Measurements from ENCODE around the gene PRSS56. TPM values are rescaled to one million over a fixed set of nuclear protein-coding genes. Genes with fewer than 3 reads are reported as not detected.
A peak's percentile ranks its signal among the peaks of the same experiment; 100 is the strongest.

PRSS56 gene
- total and polyA plus RNA-seq, 4 donors = not detected

DNA sequence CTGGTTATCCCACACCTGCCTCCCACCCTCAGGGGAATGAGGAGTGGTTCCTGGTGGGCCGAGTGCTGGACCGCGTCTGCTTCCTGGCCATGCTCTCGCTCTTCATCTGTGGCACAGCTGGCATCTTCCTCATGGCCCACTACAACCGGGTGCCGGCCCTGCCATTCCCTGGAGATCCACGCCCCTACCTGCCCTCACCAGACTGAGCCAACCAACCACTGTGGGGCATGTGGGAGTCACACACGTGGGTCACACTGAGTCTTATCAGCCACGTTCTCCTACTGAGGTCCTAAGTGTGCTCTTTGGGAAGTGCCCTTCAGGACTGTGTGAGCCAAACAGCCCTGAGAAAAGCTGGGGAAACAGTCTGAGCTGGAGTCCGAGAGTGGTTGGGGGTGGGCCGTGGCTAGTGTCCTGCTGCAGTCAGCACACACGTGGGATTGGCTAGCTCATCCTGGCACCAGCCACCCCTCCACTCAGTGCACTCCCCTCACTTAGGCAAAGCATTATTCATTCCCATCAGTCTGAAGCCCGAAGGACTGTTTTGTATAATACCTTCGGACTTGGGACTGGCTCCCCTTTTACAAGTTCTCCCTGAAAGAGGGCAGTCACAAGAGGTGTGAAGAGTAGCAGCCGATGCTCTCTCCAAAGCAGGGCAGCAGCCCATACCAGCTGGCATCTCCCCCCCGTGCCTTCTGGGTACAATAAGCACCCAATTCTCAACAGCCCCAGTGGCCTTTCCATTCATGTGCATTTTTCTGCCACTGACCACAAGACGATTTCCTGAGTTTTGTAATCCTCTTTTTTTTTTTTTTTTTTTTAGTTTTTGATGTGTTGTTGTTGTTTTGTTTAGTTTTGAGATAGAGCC is 25.6 kb downstream of the PRSS56 start:
- Histone ChIP-seq H3K9me3 (ENCODE audit: control insufficient read depth, low read length) (no peaks in the 10 kb centered on the region), H3K27ac (ENCODE audit: low read depth in 1 of 2, low read length in 2 of 2) (no peak overlapping the region), H3K4me1 (ENCODE audit: control insufficient read depth in 1 of 2, insufficient read depth in 2 of 2, low read length in 2 of 2) (no peaks in the 10 kb centered on the region), H3K27me3 (ENCODE audit: control insufficient read depth in 1 of 2, insufficient read depth in 2 of 2, low read length in 1 of 2) (no peaks in the 10 kb centered on the region), H3K4me3 (ENCODE audit: low read length in 2 of 2) (no peak overlapping the region), H3K36me3 (ENCODE audit: control insufficient read depth in 1 of 2, insufficient read depth in 2 of 2, low read length in 1 of 2) (no peaks in the 10 kb centered on the region)
- DNase-seq (peak in 1 of 2 donors; percentile 57), ATAC-seq (ENCODE audit: low FRiP score) (no peak)
- intact Hi-C loops (cut with DNase I) = no loop called here
- 91 to 92% methylated on average over 17 of the region's 17 CpGs for WGBS, 2 donors

DNA sequence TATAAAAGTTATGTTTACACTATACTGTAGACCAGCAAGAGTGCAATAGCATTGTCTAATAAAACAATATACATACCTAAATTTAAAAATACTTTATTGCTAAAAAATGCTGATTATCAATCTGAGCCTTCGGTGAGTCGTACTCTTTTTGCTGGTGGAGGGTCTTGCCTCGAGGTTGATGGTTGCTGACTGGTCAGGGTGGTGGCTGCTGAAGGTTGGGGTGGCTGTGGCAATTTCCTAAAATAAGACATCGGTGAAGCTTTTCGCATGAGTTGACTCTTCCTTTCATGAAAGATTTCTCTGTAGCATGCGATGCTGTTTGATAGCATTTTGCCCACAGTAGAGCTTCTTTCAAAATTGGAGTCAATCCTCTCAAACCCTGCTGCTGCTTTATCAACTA is 27.8 kb downstream of the PRSS56 start:
- ATAC-seq (ENCODE audit: low FRiP score) = no peak
- no peak for DNase-seq
- no peak overlapping the region for H3K27ac ChIP-seq (ENCODE audit: low read depth in 1 of 2, low read length in 2 of 2)
- 98% methylated on average over 6 of the region's 6 CpGs for WGBS, 2 donors
- intact Hi-C loops (cut with DNase I) = no loop called here
- H3K36me3 ChIP-seq (ENCODE audit: control insufficient read depth in 1 of 2, insufficient read depth in 2 of 2, low read length in 1 of 2) = no peaks in the 10 kb centered on the region
- H3K27me3 ChIP-seq (ENCODE audit: control insufficient read depth in 1 of 2, insufficient read depth in 2 of 2, low read length in 1 of 2) = no peaks in the 10 kb centered on the region
- H3K9me3 ChIP-seq (ENCODE audit: control insufficient read depth, low read length) = no peaks in the 10 kb centered on the region
- no peaks in the 10 kb centered on the region for H3K4me1 ChIP-seq (ENCODE audit: control insufficient read depth in 1 of 2, insufficient read depth in 2 of 2, low read length in 2 of 2)
- H3K4me3 ChIP-seq (ENCODE audit: low read length in 2 of 2) = no peak overlapping the region

DNA sequence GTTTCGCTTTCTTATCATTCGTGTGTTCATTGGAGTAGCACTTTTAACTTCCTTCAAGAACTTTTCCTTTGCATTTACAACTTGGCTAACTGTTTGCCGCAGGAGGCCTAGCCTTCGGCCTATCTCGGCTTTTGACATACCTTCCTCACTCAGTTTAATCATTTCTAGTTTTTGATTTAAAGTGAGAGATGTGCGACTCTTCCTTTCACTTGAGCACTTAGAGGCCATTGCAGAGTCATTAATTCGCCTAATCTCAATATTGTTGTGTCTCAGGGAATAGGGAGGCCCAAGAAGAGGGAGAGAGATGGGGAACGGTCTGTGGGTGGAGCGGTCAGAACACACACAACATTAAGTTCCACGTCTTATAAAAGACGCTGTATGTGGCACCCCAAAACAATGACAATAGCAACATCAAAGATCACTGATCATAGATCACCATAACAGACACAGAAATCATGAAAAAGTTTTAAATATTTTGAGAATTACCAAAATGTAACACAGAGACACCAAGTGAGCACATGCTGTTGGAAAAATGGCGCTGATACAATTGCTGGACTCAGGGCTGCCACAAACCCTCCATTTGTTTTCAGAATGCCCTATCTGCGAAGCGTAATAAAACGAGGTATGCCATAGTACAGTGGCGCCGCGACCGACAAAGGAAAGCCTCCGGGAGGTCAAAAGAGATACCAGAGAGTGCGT is 29.6 kb downstream of the PRSS56 start:
- no peak for ATAC-seq (ENCODE audit: low FRiP score)
- WGBS, 2 donors = 41% methylated on average over 21 of the region's 21 CpGs
- intact Hi-C loops (cut with DNase I) = no loop called here

DNA sequence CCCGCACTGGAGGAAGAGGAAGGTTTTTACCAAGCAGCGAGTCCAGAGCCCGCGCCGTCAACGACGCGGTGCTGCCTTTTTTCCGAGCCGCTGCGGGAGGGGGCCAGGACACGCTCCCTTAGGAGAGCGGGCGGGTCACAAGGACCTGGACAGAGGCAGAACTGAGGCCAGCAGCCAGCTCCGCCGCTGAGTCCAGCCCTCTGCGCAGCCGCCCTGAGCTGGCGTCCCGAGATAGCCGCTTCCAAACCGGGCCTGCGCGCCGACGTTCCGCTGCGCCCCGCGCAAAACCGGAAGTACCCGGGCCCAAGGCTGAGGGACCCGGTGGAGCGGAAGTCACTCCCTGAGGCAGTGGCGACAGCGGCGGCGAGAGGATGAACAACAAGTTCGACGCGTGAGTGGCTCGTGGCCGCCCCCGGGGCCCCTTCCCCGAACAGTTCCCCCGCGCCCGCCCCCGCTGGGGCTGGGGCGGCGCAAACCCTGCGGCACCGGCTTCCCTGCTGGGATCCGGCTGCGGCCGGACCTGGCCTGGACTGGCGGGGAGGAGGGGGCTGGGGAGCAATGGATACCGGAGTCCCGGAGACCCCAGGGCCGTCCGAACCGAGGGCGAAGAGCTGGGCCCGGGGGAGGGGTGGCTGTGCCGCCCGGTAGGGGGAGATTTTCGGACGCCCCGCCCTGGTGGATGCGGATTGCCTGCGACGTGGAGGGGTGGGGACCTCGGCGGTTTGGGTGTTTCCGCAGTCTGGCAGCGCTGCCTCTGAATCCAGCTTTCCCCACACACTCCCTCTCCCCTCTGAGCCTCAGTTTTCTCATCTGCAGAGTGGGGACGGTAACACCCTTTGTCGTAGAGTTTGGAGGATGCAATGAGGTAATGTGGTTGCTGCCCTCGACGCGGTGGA is 30.4 kb downstream of the PRSS56 start, which contains the start of the genes EIF4E2 and TIGD1:
Gene EIF4E2, plus strand, starts transcription at position 336 of the 896 bp plus-strand sequence. Its CDS starts 36 bp downstream, at position 372.
Gene TIGD1, minus strand, starts transcription at position 204 of the 896 bp plus-strand sequence. CDS start 675 bp downstream, outside the sequence.
- intact Hi-C loops (cut with DNase I) = no loop called here
- ATAC-seq (ENCODE audit: low FRiP score) = peak; percentile 98
- WGBS, 2 donors = 0% methylated on average over 75 to 81 of the region's 81 CpGs
- Histone ChIP-seq H3K9me3 (ENCODE audit: control insufficient read depth, low read length) (no peaks in the 10 kb centered on the region), H3K4me3 (ENCODE audit: low read length in 2 of 2) (peak within 1 kb of the TSS; percentile 73 to 76), H3K4me1 (ENCODE audit: control insufficient read depth in 1 of 2, insufficient read depth in 2 of 2, low read length in 2 of 2) (no peaks in the 10 kb centered on the region), H3K27ac (ENCODE audit: low read depth in 1 of 2, low read length in 2 of 2) (peak within 1 kb of the TSS; percentile 39 to 78), H3K27me3 (ENCODE audit: control insufficient read depth in 1 of 2, insufficient read depth in 2 of 2, low read length in 1 of 2) (no peaks in the 10 kb centered on the region), H3K36me3 (ENCODE audit: control insufficient read depth in 1 of 2, insufficient read depth in 2 of 2, low read length in 1 of 2) (peaks cover 0 to 2% of the 10 kb centered on the region in 2 donors)
- DNase-seq = peak; percentile 96 to 98

More for the DNA sequence above, 29.6 kb downstream of the PRSS56 start:
- Histone ChIP-seq H3K9me3 (ENCODE audit: control insufficient read depth, low read length) (no peaks in the 10 kb centered on the region), H3K36me3 (ENCODE audit: control insufficient read depth in 1 of 2, insufficient read depth in 2 of 2, low read length in 1 of 2) (peaks cover 0 to 2% of the 10 kb centered on the region in 2 donors), H3K4me1 (ENCODE audit: control insufficient read depth in 1 of 2, insufficient read depth in 2 of 2, low read length in 2 of 2) (no peaks in the 10 kb centered on the region), H3K27me3 (ENCODE audit: control insufficient read depth in 1 of 2, insufficient read depth in 2 of 2, low read length in 1 of 2) (no peaks in the 10 kb centered on the region), H3K27ac (ENCODE audit: low read depth in 1 of 2, low read length in 2 of 2) (peak overlapping the region in 1 of 2 donors; percentile 78), H3K4me3 (ENCODE audit: low read length in 2 of 2) (peak overlapping the region; percentile 58 to 76)
- no peak for DNase-seq

DNA sequence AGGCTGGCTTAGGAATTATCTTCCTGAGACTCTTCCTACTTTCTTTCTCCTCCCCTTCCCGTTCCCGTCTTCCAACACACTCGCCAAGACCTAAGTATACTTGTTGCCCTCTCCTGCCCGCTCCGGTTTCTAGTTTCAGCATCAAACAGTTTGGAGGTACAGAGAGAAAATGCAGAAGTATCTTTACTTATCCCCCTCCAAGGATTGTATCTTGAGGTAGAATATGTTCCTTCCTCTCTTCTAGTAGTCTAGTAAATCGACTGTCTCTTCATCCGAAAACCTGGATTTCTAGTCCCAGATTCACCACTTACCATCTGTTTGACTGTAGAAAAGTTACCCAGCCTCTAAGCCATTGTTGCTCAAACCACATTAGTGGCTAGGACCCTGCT is 31.1 kb downstream of the PRSS56 start:
- no peaks in the 10 kb centered on the region for H3K4me1 ChIP-seq (ENCODE audit: control insufficient read depth in 1 of 2, insufficient read depth in 2 of 2, low read length in 2 of 2)
- WGBS, 2 donors = 6 to 7% methylated on average over 7 of the region's 7 CpGs
- H3K27ac ChIP-seq (ENCODE audit: low read depth in 1 of 2, low read length in 2 of 2) = peak overlapping the region in 1 of 2 donors; percentile 76
- peaks cover 0 to 2% of the 10 kb centered on the region in 2 donors for H3K36me3 ChIP-seq (ENCODE audit: control insufficient read depth in 1 of 2, insufficient read depth in 2 of 2, low read length in 1 of 2)
- no peaks in the 10 kb centered on the region for H3K9me3 ChIP-seq (ENCODE audit: control insufficient read depth, low read length)
- intact Hi-C loops (cut with DNase I) = no loop called here
- peak overlapping the region; percentile 73 to 76 for H3K4me3 ChIP-seq (ENCODE audit: low read length in 2 of 2)
- ATAC-seq (ENCODE audit: low FRiP score) = no peak
- no peaks in the 10 kb centered on the region for H3K27me3 ChIP-seq (ENCODE audit: control insufficient read depth in 1 of 2, insufficient read depth in 2 of 2, low read length in 1 of 2)
- no peak for DNase-seq

DNA sequence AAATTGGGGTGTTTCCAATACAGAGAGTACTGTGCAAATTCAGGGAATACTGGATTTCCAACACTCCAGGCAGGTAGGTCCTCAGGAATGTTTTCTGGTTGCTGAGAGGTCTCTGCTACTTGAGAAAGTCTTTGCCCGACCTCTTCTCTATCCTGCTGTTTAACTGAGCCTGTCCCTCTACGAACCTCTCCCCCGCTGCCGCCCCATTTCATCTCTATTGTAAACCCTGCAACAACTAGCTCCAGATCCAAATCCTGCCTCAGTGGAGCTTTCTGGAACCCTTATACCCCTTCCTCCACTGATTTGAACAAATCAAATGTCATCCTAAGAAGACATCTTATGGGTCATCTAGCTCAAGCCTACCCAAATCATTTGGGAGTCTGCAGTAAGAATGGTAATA is 31.6 kb downstream of the PRSS56 start:
- H3K9me3 ChIP-seq (ENCODE audit: control insufficient read depth, low read length) = no peaks in the 10 kb centered on the region
- H3K4me1 ChIP-seq (ENCODE audit: control insufficient read depth in 1 of 2, insufficient read depth in 2 of 2, low read length in 2 of 2) = no peaks in the 10 kb centered on the region
- intact Hi-C loops (cut with DNase I) = no loop called here
- ATAC-seq (ENCODE audit: low FRiP score) (no peak), DNase-seq (no peak)
- 81 to 93% methylated on average over 4 of the region's 4 CpGs for WGBS, 2 donors
- no peak overlapping the region for H3K27ac ChIP-seq (ENCODE audit: low read depth in 1 of 2, low read length in 2 of 2)
- H3K4me3 ChIP-seq (ENCODE audit: low read length in 2 of 2) = peak overlapping the region; percentile 73 to 76
- H3K27me3 ChIP-seq (ENCODE audit: control insufficient read depth in 1 of 2, insufficient read depth in 2 of 2, low read length in 1 of 2) = no peaks in the 10 kb centered on the region
- H3K36me3 ChIP-seq (ENCODE audit: control insufficient read depth in 1 of 2, insufficient read depth in 2 of 2, low read length in 1 of 2) = peaks cover 0 to 2% of the 10 kb centered on the region in 2 donors

DNA sequence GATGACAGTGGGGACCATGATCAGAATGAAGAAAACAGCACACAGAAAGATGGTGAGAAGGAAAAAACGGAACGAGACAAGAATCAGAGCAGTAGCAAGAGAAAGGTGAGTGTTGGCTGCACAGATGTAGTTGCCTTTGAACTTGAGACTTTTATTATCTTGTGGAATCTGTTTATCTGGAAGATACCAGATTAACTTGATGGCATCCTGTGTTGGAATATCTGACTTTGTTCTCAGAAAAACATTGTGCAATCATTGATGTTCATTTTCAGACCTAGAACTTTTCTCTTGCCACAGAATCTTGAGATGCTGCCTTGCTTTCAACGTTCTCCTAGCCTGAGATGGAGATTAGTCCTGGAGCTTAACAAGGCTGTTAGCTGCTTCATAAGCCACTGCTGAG is 36.2 kb downstream of the PRSS56 start:
- H3K36me3 ChIP-seq (ENCODE audit: control insufficient read depth in 1 of 2, insufficient read depth in 2 of 2, low read length in 1 of 2) = peaks cover 2 to 4% of the 10 kb centered on the region in 2 donors
- H3K27ac ChIP-seq (ENCODE audit: low read depth in 1 of 2, low read length in 2 of 2) = no peak overlapping the region
- DNase-seq = no peak
- no peaks in the 10 kb centered on the region for H3K9me3 ChIP-seq (ENCODE audit: control insufficient read depth, low read length)
- H3K4me1 ChIP-seq (ENCODE audit: control insufficient read depth in 1 of 2, insufficient read depth in 2 of 2, low read length in 2 of 2) = no peaks in the 10 kb centered on the region
- intact Hi-C loops (cut with DNase I) = no loop called here
- no peak overlapping the region for H3K4me3 ChIP-seq (ENCODE audit: low read length in 2 of 2)
- WGBS, 2 donors = 76% methylated on average over 3 of the region's 3 CpGs
- ATAC-seq (ENCODE audit: low FRiP score) = no peak
- H3K27me3 ChIP-seq (ENCODE audit: control insufficient read depth in 1 of 2, insufficient read depth in 2 of 2, low read length in 1 of 2) = no peaks in the 10 kb centered on the region

DNA sequence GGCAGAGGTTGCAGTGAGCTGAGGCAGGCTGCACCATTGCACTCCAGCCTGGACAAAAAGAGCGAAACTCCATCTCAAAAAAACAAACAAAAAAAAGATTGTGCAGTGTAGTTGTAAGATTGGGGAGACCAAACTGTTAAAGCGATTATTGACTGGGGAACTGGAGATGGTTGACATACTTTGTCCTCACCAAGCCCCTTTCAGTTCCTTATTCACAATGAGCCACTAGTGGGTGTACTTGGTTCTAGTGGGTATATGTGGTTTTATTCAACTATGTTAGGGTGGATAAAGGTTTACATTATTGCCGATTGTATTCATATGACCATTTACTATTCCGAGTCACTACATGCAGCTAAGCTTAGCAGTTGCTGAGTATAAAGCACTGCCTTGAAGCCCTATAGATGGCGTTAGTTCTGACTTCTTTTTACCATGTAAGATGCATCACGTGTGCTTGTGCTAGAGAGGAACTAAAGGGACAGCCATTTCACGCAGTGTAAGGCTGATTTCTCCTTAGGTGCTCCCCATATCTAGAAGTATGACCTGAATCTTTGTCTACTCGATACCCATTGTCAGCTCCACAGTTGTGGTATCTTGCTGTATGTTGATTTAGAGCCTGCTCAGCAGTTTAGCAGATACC is 42.4 kb downstream of the PRSS56 start:
- DNase-seq = no peak
- H3K27ac ChIP-seq (ENCODE audit: low read depth in 1 of 2, low read length in 2 of 2) = no peak overlapping the region
- intact Hi-C loops (cut with DNase I) = no loop called here
- H3K27me3 ChIP-seq (ENCODE audit: control insufficient read depth in 1 of 2, insufficient read depth in 2 of 2, low read length in 1 of 2) = no peaks in the 10 kb centered on the region
- no peaks in the 10 kb centered on the region for H3K4me1 ChIP-seq (ENCODE audit: control insufficient read depth in 1 of 2, insufficient read depth in 2 of 2, low read length in 2 of 2)
- H3K9me3 ChIP-seq (ENCODE audit: control insufficient read depth, low read length) = no peaks in the 10 kb centered on the region
- WGBS, 2 donors = 87% methylated on average over 8 of the region's 8 CpGs
- H3K36me3 ChIP-seq (ENCODE audit: control insufficient read depth in 1 of 2, insufficient read depth in 2 of 2, low read length in 1 of 2) = peaks cover 6 to 11% of the 10 kb centered on the region in 2 donors
- no peak overlapping the region for H3K4me3 ChIP-seq (ENCODE audit: low read length in 2 of 2)
- ATAC-seq (ENCODE audit: low FRiP score) = no peak
